Natural killer cell treated with Interleukin-12 subunit alpha and Interleukin-12 subunit beta and Interleukin-15 and Interleukin-18, amount 100 ng/mL, for 72 hours (primary cell): ENCODE measurements around the gene CSTB. TPM values are rescaled to one million over a fixed set of nuclear protein-coding genes. Genes with fewer than 3 reads are reported as not detected.
A peak's percentile ranks its signal among the peaks of the same experiment; 100 is the strongest.

ENCODE experiments used
- ATAC-seq, 2 donors: fragments of 150-1000 bp; cut with Tn5 transposase in 1 of 2; sonication (Bioruptor Pico), chemical (Tn5 transposase) in 1 of 2; 2 replicates each; pipeline ENCODE4 v1.10.0; 2021
- DNase-seq: peaks from one replicate; pipeline ENCODE4 v3.0.0; 2022; ENCODE audit warnings: low spot score
- H3K27ac Mint-ChIP-seq, 2 donors: 1 replicate in 1 of 2; 2 replicates in 1 of 2; pipeline ENCODE4 v1.8.0; 2022; ENCODE audit warnings: mixed read lengths in 2 of 2, mild to moderate bottlenecking in 1 of 2, moderate library complexity in 1 of 2
- H3K27me3 Mint-ChIP-seq, 2 donors: 1 replicate in 1 of 2; 2 replicates in 1 of 2; pipeline ENCODE4 v1.8.0; 2022; ENCODE audit warnings: mixed read lengths in 2 of 2
- H3K36me3 Mint-ChIP-seq: one replicate; pipeline ENCODE4 v1.8.0; 2022; ENCODE audit warnings: mixed read lengths
- H3K4me1 Mint-ChIP-seq, 2 donors: 1 replicate in 1 of 2; 2 replicates in 1 of 2; pipeline ENCODE4 v1.8.0; 2022; ENCODE audit warnings: low read depth in 2 of 2, mixed read lengths in 2 of 2, mild to moderate bottlenecking in 1 of 2
- H3K4me3 Mint-ChIP-seq: one replicate; pipeline ENCODE4 v1.8.0; 2022; ENCODE audit warnings: mixed read lengths
- H3K9me3 Mint-ChIP-seq: 2 replicates; pipeline ENCODE4 v1.8.0; 2022; ENCODE audit warnings: mixed read lengths
- total RNA-seq, 2 donors: library from RNA; stranded (reverse); gene quantifications; one replicate each; pipeline ENCODE4 v1.2.3, GENCODE V29; 2022

The CSTB gene
- total RNA-seq, 2 donors from 2014 or later = 15.3 to 15.4 TPM

GRCh38 chr21:43751955-43752591, 24.0 kb downstream of the CSTB start:
- no peak for ATAC-seq
- Mint-ChIP-seq H3K4me3 (no peak overlapping the region), H3K27me3 (no peaks in the 10 kb centered on the region), H3K9me3 (no peaks in the 10 kb centered on the region), H3K36me3 (no peaks in the 10 kb centered on the region), H3K27ac (no peak overlapping the region), H3K4me1 (peaks cover 0 to 9% of the 10 kb centered on the region in 2 donors)
- DNase-seq = no peak

- H3K9me3 Mint-ChIP-seq = no peaks in the 10 kb centered on the region
- DNase-seq = no peak
- H3K36me3 Mint-ChIP-seq = no peaks in the 10 kb centered on the region
- peaks cover 0 to 7% of the 10 kb centered on the region in 2 donors for H3K4me1 Mint-ChIP-seq
- no peak for ATAC-seq
- H3K4me3 Mint-ChIP-seq = no peak overlapping the region
- no peak overlapping the region for H3K27ac Mint-ChIP-seq
- H3K27me3 Mint-ChIP-seq = no peaks in the 10 kb centered on the region
Observed at GRCh38 chr21:43750339-43751033, 25.6 kb downstream of the CSTB start.

- DNase-seq = no peak
- no peak overlapping the region for H3K4me3 Mint-ChIP-seq
- no peak for ATAC-seq
- H3K4me1 Mint-ChIP-seq = peaks cover 0 to 7% of the 10 kb centered on the region in 2 donors
- H3K27ac Mint-ChIP-seq = no peak overlapping the region
- no peaks in the 10 kb centered on the region for H3K36me3 Mint-ChIP-seq
- H3K27me3 Mint-ChIP-seq = no peaks in the 10 kb centered on the region
- H3K9me3 Mint-ChIP-seq = no peaks in the 10 kb centered on the region
Observed at GRCh38 chr21:43749651-43750262, 26.4 kb downstream of the CSTB start.

- Mint-ChIP-seq H3K27ac (no peak overlapping the region), H3K9me3 (no peaks in the 10 kb centered on the region), H3K4me3 (no peak overlapping the region), H3K4me1 (peaks cover 0 to 7% of the 10 kb centered on the region in 2 donors), H3K36me3 (no peaks in the 10 kb centered on the region), H3K27me3 (no peaks in the 10 kb centered on the region)
- DNase-seq (no peak), ATAC-seq (no peak)
Observed at GRCh38 chr21:43748622-43749021, 27.5 kb downstream of the CSTB start.

- DNase-seq (no peak), ATAC-seq (no peak)
- Mint-ChIP-seq H3K27me3 (no peaks in the 10 kb centered on the region), H3K4me1 (peaks cover 0 to 7% of the 10 kb centered on the region in 2 donors), H3K36me3 (no peaks in the 10 kb centered on the region), H3K4me3 (no peak overlapping the region), H3K9me3 (no peaks in the 10 kb centered on the region), H3K27ac (no peak overlapping the region)
Observed at GRCh38 chr21:43745772-43746517, 30.2 kb downstream of the CSTB start.

- no peak overlapping the region for H3K4me3 Mint-ChIP-seq
- no peaks in the 10 kb centered on the region for H3K27me3 Mint-ChIP-seq
- H3K36me3 Mint-ChIP-seq = no peaks in the 10 kb centered on the region
- no peak for ATAC-seq
- no peak overlapping the region for H3K27ac Mint-ChIP-seq
- no peak for DNase-seq
- H3K4me1 Mint-ChIP-seq = peaks cover 0 to 10% of the 10 kb centered on the region in 2 donors
- H3K9me3 Mint-ChIP-seq = no peaks in the 10 kb centered on the region
Observed at GRCh38 chr21:43744725-43745124, 31.4 kb downstream of the CSTB start.

GRCh38 chr21:43743947-43744346, 32.2 kb downstream of the CSTB start:
- Mint-ChIP-seq H3K9me3 (no peaks in the 10 kb centered on the region), H3K4me3 (no peak overlapping the region), H3K36me3 (no peaks in the 10 kb centered on the region), H3K4me1 (peaks cover 0 to 15% of the 10 kb centered on the region in 2 donors), H3K27me3 (no peaks in the 10 kb centered on the region), H3K27ac (no peak overlapping the region)
- DNase-seq (no peak), ATAC-seq (no peak)

GRCh38 chr21:43741423-43742096, 34.5 kb downstream of the CSTB start:
- ATAC-seq (no peak), DNase-seq (no peak)
- Mint-ChIP-seq H3K27ac (no peak overlapping the region), H3K36me3 (no peaks in the 10 kb centered on the region), H3K9me3 (no peaks in the 10 kb centered on the region), H3K27me3 (no peaks in the 10 kb centered on the region), H3K4me1 (peaks cover 0 to 15% of the 10 kb centered on the region in 2 donors), H3K4me3 (no peak overlapping the region)

GRCh38 chr21:43740497-43741156, 35.5 kb downstream of the CSTB start:
- no peaks in the 10 kb centered on the region for H3K36me3 Mint-ChIP-seq
- no peaks in the 10 kb centered on the region for H3K27me3 Mint-ChIP-seq
- peak overlapping the region in 1 of 2 donors; percentile 82 for H3K27ac Mint-ChIP-seq
- H3K4me1 Mint-ChIP-seq = peaks cover 0 to 15% of the 10 kb centered on the region in 2 donors
- H3K4me3 Mint-ChIP-seq = no peak overlapping the region
- ATAC-seq = no peak
- no peak for DNase-seq
- no peaks in the 10 kb centered on the region for H3K9me3 Mint-ChIP-seq

- Mint-ChIP-seq H3K9me3 (no peaks in the 10 kb centered on the region), H3K4me3 (no peak overlapping the region), H3K27me3 (no peaks in the 10 kb centered on the region), H3K36me3 (no peaks in the 10 kb centered on the region), H3K4me1 (peaks cover 0 to 15% of the 10 kb centered on the region in 2 donors), H3K27ac (no peak overlapping the region)
- DNase-seq (no peak), ATAC-seq (peak in 1 of 2 donors; percentile 34)
Observed at GRCh38 chr21:43739621-43740435, 36.3 kb downstream of the CSTB start.

- Mint-ChIP-seq H3K36me3 (no peaks in the 10 kb centered on the region), H3K27me3 (no peaks in the 10 kb centered on the region), H3K9me3 (no peaks in the 10 kb centered on the region), H3K4me1 (peaks cover 4 to 21% of the 10 kb centered on the region in 2 donors), H3K4me3 (no peak overlapping the region), H3K27ac (no peak overlapping the region)
- no peak for DNase-seq
- no peak for ATAC-seq
Observed at GRCh38 chr21:43737158-43737950, 38.8 kb downstream of the CSTB start.
